Ramos (cell line): ENCODE data around the gene OMP.
"Not testable (repeated sequence)": the region's sequence is repeated elsewhere in the genome, so short reads cannot be mapped to it uniquely, and the experiment has no call there.

Experiments used
- in situ Hi-C: fragments of 300-500 bp; cut with MboI; formaldehyde crosslinking; loops from one replicate; pipeline ENCODE4 v1.14.3; 2022; ENCODE audit warnings: low sequenced_read_pairs; ENCODE audit not compliant: unreplicated experiment

Gene OMP

DNA sequence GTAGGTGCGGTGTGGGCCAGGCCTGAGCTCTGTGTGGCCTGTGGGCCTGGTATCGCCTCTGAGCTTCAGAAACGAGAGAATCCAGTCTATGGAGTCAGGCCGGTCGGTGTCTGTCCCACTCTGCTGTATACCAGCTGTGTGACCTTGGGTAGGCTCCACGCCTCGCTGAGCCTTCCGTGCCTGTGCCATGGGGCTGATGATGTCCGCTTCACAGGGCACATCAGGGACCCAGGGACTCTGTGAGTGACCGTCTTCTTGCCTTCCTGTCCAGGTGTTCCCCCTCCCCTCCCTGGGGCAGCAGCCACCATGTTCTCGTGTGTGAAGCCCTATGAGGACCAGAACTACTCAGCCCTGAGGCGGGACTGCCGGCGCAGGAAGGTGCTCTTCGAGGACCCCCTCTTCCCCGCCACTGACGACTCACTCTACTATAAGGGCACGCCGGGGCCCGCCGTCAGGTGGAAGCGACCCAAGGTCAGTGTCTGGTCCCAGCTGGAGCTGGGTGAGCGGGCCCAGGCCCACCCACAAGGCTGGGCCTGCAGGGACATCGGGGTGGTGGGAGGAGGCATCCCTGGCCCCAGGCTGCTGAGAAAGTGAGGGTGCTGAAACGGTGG, 18.0 kb upstream of the OMP start:
- in situ Hi-C loops, result no loop called here

DNA sequence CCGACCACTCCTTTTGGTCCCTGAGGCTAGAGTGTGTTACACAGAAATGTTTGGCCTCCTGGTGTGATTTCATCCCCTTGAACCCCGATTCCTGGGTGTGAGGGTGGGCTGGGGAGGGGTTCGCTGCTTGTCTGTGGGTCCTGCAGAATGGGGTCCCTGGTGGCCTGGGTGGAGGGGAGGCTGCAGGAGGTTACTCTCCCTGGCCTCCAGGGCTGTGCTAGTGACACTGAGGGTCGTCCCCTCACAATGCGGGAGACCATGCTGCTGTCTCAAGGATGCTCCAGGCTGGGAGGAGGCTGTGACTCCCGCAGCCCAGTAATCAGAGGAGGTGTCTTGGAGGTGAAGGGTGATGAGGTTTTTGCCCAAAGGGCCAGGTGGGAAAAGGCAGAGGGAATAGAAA, 17.0 kb upstream of the OMP start:
- in situ Hi-C loops, result no loop called here

DNA sequence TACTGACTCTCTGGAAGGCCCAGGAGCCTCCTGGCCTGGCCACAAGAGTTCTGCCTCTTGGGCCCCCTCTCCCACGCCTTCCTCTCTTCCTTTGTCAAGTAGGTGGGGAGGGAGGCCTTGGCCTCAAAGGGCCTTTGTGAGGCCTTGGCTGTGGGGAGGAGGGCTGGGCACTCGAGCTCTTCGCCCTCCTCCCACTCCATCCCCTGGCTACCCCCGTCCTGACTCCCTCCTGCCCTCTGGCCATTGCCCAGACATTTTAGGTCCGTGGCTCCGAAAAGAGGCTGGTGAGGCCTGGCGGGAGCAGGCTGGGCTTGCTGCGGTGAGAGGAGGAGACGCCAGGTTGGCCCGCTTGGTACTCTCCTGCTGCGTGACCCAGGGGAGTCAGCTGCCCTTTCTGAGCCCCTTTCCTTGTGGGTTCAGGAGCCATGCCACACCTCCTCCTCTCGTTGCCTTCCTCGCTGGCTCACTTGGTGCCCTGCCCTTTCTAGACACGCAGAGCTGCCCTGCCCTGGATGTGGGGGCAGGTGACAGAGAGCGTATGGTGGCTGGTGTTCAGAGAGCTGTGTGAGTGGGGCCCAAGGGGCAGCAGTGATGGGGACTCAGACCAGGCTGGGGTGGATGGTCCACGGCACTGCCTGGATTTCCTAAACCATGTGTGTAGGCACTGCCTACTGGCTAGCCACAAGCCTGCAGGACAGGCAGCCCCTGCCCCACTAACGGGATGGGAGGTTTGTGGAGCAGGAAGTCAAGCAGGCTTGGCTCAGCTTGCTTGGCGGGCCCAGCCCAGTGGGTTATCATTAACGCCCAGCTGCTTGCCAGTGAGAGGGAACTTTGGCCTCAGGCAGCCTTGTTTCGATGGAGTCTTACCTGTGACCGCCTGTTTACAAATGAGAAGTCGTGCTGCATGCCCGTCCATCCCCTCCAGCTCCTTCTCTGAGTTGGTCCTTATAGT, 15.8 kb upstream of the OMP start:
- in situ Hi-C loops, result no loop called here

DNA sequence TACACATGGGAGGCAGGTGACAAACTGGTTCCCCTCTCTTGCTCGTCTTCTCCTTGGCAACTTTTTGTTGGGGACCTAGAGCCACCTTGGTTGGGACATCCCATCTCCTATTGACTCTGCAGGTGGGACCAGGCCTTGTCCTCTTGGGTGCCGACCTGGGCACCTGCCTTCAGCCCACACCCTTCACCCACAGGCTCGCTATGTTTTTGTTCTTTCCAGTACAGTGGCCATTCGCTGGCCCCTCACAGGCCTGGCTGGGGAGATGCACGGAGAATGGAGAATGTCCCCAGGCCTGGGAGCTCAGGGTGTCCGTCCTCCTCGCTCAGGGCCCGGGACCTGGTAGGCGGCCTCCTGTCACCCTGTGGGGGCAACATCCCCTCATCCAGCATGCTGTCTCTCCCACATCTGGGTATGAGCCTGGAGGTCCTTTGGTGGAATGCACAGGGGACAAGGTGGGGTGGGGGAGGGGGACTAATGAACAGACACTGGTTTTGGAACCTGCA, 14.9 kb upstream of the OMP start:
- in situ Hi-C loops, result no loop called here

DNA sequence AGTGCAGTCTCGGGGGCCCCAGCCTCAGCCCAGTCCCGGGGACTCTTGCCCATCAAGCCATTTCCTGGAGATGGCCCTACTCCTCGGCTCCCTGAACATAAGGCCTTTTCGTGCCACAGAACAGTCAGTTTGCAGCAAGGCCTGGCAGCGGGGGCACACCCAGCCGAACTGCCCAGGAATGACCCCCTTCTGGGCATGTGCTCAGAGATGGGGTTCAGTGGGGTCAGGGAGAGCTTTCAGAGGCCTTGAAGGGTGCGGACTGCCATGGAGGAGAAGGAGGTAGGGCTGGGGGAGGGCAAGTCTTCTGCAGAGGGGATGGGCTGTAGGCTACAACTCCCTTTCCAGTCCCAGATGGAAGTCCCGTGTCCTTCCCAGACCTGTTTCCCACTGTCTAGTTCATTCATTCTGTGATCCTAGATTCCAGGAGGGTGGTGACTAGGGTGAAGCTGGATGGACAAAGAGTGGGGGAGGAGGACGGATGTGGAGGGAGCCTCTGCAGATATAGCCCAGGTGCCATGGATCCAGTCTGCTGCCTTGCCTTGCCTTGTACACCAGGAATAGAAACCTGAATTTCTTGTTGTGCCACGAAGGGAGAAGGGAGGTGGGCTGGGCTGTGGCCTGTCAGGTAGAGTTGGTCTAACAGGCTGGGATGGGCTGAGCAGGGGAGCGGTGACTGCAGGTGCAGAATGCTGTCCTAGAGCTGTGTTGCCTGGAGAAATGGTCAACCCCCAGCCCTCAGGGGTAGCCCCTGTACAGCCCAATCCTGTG, 14.2 kb upstream of the OMP start:
- in situ Hi-C loops, result no loop called here

GRCh38 chr11:77089004-77089545, 13.6 kb upstream of the OMP start:
- in situ Hi-C loops, result no loop called here

GRCh38 chr11:77090046-77090372, 12.6 kb upstream of the OMP start:
- in situ Hi-C loops, result loop anchor here (5.0 kb wide), 1 partner anchor 48 kb away; no protein-coding TSS in a partner anchor

DNA sequence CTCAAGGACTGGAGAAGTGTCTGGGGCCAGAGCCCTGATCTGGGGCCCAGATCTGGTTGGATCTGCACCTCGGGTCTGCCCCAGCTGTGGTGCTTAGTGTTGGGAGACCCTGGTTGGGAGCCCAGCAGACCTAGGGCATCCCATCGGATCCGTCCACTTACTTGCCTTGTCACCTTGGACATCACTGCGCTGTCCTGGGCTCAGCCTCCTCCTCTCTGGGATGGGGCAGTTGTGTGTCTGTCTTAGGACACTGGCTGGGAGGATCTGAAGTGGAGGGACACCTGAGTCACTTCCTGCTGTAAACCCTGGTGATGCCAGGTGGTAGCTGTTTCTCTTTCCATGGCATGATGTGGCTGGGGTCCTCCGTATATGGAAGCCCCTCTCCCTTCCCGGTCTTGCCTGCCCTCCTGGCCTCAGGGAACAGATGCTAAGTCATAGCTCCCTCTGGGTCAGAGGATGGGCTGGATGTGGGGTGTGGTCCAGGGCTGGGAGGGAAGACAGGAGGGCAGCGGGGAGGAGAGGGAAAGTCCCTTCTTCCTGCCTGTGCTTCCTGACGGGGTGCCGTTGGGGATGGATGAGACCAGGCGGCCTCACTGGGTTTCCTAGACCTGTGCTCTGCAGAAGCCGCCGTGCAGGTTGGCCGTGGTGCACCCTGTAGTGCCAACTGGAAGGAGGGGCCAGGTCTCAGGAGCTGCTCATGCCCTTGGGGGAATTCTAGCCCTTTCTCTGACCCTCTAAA, 12.1 kb upstream of the OMP start:
- in situ Hi-C loops, result loop anchor here (5.0 kb wide), 1 partner anchor 48 kb away; no protein-coding TSS in a partner anchor

DNA sequence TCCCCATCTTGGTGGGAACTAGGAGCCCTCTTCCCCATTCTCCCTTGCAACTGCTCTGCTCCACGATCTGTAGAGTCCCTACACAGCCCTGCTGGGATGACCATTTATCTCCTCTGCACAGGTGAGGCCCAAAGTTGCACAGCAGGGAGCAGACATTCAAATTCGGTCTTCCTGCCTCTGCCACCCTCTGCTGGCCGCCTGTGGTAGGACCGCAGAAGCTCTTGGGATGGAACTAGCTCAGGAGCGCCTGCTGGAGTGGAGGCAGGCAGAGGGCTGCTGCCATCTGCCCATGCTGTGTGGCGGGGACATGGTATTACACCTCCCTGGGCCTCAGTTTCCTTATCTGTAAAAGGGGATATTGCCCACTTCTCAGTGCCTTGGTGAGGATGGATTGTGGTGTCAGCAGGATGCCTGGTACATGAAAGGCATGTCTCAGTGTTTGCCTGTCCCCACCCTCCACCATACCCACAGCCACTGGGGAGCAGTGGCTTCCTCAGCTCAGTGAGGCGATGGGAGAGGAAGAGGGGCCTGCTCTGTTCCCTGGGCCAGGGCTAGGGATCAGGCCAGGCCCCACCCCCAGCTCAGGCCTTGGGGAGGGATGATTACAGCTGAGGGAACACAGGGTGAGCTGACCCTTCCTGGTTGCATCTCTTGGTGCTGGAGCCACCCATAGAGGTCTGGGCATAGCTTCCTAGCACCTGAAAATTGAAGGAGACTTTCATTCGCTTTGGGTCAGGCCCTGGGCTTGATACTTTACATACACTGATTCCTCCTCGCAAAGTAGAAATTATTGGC, 11.3 kb upstream of the OMP start:
- in situ Hi-C loops, result loop anchor here (5.0 kb wide), 1 partner anchor 49 kb away; no protein-coding TSS in a partner anchor

DNA sequence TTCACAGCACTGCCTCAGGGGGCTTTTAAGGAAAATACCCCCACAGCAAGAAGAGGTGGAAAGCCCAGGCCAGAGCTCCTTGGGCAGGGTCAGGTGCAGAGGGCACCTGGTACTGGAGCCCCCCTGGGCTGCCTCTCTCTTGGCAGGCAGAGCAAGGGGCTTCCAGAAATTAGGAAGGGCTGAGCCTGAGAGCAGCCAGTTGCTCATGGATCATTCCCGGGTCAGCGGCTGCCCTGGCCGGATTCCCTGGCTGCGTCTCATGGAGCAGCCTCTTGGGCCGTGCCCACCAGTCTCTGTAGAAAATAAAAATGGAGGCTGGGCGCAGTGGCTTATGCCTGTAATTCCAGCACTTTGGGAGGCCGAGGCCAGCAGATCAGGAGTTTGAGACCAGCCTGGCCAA, 10.3 kb upstream of the OMP start:
- in situ Hi-C loops, result loop anchor here (5.0 kb wide), 1 partner anchor 50 kb away; no protein-coding TSS in a partner anchor

DNA sequence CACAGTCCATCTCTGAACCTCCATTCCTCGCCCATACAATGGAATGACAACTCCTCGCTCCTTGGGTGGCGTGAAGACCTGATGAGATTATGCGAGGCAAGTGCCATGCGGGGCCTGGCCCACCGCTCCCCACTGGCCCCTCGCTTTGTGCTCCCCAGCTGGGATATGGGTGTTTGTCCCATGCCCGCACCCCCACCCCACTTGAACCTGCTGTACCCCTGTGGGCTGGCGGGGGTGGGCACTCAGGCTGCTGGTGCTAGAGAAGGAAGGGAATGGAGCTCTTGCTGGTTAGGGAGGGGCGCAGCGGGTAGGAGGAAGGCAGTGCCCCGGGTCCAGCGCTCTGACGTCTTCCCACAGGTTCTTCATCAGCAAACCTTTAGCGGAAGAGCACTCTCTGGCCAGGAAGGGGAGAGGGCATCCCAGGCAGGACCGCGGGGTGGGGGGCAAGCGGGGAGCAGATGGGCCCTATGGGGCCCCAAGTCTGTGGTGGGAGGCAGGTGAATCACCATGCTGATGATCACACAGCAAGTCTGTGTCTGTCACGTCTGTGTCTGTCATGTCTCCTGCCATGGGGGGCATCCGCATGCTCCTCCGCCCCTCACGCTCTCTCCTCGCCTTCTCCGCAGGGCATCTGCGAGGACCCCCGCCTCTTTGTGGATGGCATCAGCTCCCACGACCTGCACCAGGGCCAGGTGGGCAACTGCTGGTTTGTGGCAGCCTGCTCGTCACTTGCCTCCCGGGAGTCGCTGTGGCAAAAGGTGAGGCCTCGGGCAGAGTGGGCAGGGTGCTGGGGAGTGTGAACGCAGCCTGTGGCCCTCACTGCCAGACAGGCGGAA, 9.4 kb upstream of the OMP start:
- in situ Hi-C loops, result loop anchor here (5.0 kb wide), 1 partner anchor 51 kb away; no protein-coding TSS in a partner anchor

- in situ Hi-C loops, result loop anchor here (5.0 kb wide), 1 partner anchor 52 kb away; no protein-coding TSS in a partner anchor
These were observed 8.4 kb upstream of the OMP start for GRCh38 chr11:77093987-77094840.

GRCh38 chr11:77094841-77095365, 7.7 kb upstream of the OMP start:
- in situ Hi-C loops, result loop anchor here (5.0 kb wide), 1 partner anchor 53 kb away; no protein-coding TSS in a partner anchor

DNA sequence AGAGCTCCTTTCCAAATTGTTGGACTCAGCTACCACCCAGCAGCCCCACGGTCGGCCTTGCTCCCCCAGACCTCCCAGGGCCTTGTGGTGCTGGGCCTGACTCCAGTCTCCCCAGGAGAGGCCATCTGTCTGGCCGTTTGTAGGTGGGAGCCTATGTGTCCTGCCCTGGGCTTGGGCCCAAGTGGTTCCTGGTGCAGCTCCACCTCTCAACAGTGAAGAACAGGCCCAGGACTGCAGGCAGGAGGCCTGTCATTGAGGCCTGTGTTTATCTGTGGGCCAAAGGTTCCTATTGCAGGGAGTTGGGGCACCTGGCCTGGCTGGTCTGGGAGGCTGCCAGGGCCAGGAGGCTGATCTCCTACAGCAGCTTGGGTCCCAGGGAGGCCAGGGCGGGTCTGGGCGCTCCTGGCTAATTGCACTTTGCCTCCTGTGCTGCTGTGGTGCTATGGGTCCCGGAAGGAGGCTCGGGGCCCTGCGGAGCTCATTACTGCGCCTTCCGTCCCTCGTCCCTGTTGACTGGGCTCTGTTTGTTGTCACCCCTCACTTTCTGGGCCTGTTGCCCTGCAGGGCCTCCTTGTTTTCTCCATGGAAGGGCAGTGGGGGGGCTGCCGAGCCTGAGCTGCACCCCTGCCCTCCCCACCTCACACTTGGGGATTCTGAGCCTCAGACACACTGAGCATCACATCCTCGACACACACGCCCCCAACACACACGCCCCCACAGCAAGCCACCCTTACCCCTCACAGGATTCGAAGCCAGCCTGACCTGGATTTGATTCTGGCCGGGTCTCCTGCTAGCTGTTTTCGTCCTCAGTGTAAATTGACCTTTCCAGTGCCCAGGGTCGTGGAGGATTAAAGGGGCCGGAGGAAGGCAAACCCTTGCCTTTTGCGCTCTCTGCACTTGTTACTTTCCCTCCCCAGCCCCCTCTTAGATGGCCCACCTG, 6.8 kb upstream of the OMP start:
- in situ Hi-C loops, result no loop called here

DNA sequence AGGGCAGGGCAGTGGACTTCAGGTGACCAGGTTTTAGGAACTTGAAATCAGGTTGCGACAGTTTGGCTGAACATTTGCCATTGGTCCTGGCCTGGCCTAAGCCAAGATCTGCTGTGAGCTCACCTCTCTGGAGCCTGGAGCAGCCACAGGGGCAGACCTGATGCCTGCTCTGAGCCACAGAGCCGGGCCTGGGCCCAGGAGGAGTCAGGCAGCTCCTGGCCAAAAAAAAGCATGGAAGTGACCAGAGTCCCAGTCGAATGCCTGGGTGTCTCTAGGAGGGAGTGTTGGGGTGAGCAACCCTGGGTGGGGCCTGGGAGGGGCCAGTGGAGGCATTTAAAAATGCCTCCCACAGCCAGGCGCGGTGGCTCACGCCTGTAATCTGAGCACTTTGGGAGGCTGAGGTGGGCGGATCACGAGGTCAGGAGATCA, 6.0 kb upstream of the OMP start:
- in situ Hi-C loops, result no loop called here

- in situ Hi-C loops, result not testable (repeated sequence)
These were observed 5.5 kb upstream of the OMP start for GRCh38 chr11:77097180-77097579.
